Kidney epithelial cell (primary cell): ENCODE results near the gene NEDD9. TPM values are rescaled to one million over a fixed set of nuclear protein-coding genes. Genes with fewer than 3 reads are reported as not detected.

ENCODE experiments used
- DNase-seq: peaks from one replicate; pipeline ENCODE4 v3.0.0-alpha.2; 2010; ENCODE audit warnings: low read depth
- H3K27me3 ChIP-seq: 2 replicates; pipeline ENCODE4 v1.6.0; 2011; ENCODE audit warnings: low read length; ENCODE audit not compliant: control insufficient read depth, insufficient read depth
- H3K36me3 ChIP-seq: 2 replicates; pipeline ENCODE4 v1.5.1; 2011; ENCODE audit warnings: low read length; ENCODE audit not compliant: control insufficient read depth, insufficient read depth
- H3K4me3 ChIP-seq: 2 replicates; pipeline ENCODE4 v1.5.1; 2011; ENCODE audit warnings: low read depth, mild to moderate bottlenecking, control low read depth, low read length
- total RNA-seq: library from RNA; depleted of rRNA; stranded (reverse); fragments of >200 nt; gene quantifications from 2 replicates; pipeline ENCODE4 v1.2.3, GENCODE V29; 2015
- TF ChIP-seq, protein P1 (sequence below): IDR thresholded peaks from 2 replicates; pipeline ENCODE4 v1.5.1; 2011; ENCODE audit warnings: mild to moderate bottlenecking, moderate library complexity, low read length, control low read depth, inconsistent platforms; ENCODE audit not compliant: insufficient read depth, poor library complexity, severe bottlenecking

Gene NEDD9
- total RNA-seq, 1 donor from 2014 or later: 48.3 TPM

DNA sequence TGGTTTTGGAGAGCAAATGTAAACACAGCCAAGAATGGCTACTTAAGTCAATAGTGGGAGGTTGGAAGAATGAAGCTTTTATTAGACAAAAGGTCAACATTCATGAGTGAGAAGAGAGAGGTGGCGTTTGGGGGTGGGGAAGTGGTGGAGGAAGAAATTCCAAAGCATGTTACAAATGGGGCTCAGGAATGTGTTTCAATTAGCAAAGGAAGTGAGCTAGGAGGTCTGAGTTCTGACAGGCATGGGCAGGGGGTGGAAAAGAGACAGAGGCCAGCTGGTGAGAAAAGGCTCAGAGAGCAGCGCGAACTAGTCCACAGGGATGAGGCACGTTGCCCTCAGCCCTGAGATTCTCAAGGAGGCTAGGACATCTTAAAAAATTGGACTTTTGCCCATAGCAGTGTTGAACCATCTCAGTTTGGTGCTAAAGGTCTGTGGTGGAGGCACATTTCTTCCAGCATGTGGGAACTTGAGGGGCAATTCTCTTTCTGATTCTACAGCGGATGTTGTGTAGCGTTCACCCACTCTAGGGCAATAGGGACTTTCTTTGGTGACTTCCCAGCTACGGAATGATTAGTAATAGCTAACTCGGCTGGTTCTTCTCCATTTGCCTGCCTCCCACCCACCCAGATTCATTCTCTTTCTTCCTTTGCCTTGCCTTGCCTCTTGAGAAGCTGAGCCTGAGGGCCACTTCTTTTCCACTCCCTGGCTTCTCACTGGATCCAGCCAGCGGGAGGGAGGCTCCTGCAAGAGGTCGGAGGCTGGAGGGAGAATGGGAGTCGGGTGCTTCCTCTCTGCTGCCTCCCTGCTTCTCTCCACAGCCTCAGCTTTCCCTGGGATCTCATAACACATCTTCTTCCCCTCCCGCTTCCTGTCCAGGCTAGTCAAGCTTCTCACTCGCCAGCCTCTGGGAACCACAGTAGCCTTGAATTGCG lies 45.1 kb upstream of the NEDD9 start:
- TF ChIP-seq, protein P1, sequence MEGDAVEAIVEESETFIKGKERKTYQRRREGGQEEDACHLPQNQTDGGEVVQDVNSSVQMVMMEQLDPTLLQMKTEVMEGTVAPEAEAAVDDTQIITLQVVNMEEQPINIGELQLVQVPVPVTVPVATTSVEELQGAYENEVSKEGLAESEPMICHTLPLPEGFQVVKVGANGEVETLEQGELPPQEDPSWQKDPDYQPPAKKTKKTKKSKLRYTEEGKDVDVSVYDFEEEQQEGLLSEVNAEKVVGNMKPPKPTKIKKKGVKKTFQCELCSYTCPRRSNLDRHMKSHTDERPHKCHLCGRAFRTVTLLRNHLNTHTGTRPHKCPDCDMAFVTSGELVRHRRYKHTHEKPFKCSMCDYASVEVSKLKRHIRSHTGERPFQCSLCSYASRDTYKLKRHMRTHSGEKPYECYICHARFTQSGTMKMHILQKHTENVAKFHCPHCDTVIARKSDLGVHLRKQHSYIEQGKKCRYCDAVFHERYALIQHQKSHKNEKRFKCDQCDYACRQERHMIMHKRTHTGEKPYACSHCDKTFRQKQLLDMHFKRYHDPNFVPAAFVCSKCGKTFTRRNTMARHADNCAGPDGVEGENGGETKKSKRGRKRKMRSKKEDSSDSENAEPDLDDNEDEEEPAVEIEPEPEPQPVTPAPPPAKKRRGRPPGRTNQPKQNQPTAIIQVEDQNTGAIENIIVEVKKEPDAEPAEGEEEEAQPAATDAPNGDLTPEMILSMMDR: no peak
- Histone ChIP-seq H3K4me3 (no peak overlapping the region), H3K27me3 (no peaks in the 10 kb centered on the region), H3K36me3 (no peaks in the 10 kb centered on the region)
- peak; percentile 87 for DNase-seq

DNA sequence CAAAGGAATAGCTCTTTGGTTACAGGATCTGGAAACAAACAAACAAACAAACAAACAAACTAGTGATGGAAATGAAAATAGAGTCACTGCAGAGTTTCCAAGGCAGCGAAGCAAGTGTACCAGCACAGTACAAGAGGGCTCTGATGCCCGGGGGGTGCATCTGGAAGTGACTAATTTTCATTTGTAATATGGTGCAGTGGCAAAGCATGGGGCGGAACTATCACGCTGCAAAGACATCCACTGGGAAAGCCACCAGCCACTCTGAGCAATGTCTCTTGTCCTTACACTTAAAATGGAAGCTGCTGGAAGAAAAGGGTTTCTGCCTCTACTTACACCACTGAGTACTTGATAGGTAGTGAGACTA lies 44.4 kb upstream of the NEDD9 start:
- no peak overlapping the region for H3K4me3 ChIP-seq
- TF ChIP-seq, protein P1: no peak
- H3K36me3 ChIP-seq: no peaks in the 10 kb centered on the region
- DNase-seq: no peak
- H3K27me3 ChIP-seq: no peaks in the 10 kb centered on the region

DNA sequence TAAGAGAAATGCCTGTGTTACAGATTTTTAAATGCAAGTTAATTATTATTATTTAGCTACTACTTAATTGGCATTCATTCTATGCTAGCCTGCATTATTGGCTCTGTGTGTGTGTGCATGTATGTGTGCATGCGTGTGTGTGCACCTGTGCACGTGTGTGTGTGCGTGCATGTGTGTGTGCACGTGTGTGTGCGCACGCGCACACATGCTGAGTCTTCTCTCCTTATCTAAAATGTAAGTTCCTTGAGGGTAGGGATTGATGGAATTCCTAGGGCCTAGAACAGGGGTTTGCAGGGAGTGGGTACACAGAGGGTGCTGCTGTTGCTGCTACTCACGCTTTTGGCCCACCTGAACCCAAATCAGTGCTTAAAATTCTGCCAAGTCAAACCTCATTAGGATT lies 43.8 kb upstream of the NEDD9 start:
- Histone ChIP-seq H3K4me3 (no peak overlapping the region), H3K27me3 (no peaks in the 10 kb centered on the region), H3K36me3 (no peaks in the 10 kb centered on the region)
- TF ChIP-seq, protein P1: no peak
- no peak for DNase-seq

DNA sequence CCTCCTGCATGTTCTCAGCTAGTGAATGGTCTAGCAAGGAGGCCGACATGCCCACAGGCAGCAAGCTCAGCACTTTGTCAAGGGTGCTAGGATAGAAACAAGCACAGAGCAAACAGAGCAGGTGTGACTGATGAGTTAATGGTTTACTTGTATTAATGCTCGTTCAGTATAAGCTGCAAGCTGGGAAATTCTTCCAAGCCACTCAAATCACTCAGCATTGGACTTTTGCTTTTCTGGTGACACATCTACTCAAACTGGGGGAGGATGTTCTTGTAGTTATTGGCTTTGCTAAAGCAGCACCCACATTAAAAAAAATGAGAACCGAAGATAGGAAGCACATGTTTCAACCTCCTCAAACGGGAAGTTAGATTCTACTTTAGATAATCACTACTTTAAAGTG lies 43.1 kb upstream of the NEDD9 start:
- TF ChIP-seq, protein P1: no peak
- DNase-seq: peak; percentile 88

DNA sequence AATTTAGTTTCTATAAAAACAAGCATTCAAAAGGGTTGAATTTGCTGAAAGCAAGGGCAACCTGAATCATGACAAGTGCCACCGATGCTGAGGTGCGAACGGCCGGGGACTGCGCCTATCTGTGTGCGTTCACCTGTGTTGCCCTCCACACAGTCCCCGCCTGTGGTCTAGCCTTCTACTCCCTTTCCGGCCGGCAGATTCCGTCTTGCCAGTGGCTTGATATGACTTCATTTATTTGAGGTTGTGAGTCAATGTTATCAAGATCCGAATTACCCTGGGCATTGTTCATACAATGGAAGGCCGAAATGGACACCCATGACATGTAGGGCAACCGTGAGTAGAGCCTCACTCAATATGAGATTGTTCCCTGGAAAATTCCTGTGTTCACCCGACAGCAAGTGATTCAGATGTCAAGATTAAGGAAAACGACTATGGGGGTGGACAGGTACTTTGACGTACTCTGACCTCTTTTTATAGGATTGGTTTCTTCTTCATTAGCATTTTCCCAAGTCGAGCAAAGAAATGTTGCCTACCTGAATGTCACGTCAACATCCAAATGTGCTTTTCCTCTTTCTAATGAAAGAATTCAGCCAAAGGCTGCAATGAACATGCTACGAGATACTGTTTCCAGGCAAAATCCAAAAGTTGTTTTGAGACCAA lies 41.1 kb upstream of the NEDD9 start:
- Histone ChIP-seq H3K27me3 (no peaks in the 10 kb centered on the region), H3K4me3 (no peak overlapping the region), H3K36me3 (no peaks in the 10 kb centered on the region)
- no peak for DNase-seq
- TF ChIP-seq, protein P1: no peak

More for the DNA sequence above, 43.1 kb upstream of the NEDD9 start:
- H3K36me3 ChIP-seq: no peaks in the 10 kb centered on the region
- H3K4me3 ChIP-seq: no peak overlapping the region
- H3K27me3 ChIP-seq: no peaks in the 10 kb centered on the region
